SIG-M5 treated with dmso at 0.1 percent for 504 hours (cell line): ENCODE measurements around the gene USP34.

Experiments used
- DNase-seq: peaks from one replicate; lab custom pipeline; 2025; ENCODE audit not compliant: unreplicated experiment; lab: John Stamatoyannopoulos, UW

USP34 gene

DNA sequence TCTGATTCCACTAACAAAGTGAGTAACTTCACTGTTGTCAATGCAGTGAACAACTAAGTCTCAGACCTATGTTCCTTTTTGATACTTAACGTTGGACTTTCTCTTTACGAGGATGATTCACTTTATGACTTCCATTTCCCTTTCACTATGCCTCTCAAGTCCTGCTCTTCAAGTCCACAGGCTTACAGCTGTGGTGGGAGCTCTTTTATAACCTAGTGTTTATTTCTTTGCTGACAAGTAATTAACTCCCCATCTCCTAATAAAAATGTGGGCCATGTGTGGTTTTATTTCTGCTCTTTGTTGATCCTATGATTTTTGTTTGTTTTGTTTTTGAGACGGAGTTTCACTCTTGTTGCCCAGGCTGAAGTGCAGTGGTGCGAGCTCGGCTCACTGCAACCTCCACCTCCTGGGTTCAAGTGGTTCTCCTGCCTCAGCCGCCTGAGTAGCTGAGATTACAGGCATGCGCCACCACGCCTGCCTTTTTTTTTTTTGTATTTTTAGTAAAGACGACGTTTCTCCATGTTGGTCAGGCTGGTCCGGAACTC is 142.1 kb downstream of the USP34 start:
- DNase-seq = peak; percentile 26

DNA sequence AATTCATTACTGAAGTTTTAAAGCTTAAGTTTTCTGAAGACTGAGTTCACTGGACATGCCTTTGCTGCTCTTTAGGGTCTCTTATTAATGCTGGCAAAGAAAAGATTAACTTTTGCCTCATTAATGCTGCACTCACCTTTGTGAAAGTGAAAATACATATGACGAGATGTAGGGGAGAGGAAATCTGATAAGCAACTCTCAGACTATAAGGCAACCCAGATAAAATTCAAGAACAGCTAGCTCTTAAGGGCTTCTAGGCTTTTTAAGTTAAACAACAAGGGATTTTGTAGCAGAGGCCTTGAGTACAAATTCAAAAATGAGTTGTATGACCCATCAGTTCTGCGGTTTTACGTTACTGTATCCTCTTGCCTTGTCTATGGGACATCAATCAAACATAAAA is 143.7 kb downstream of the USP34 start:
- no peak for DNase-seq

DNA sequence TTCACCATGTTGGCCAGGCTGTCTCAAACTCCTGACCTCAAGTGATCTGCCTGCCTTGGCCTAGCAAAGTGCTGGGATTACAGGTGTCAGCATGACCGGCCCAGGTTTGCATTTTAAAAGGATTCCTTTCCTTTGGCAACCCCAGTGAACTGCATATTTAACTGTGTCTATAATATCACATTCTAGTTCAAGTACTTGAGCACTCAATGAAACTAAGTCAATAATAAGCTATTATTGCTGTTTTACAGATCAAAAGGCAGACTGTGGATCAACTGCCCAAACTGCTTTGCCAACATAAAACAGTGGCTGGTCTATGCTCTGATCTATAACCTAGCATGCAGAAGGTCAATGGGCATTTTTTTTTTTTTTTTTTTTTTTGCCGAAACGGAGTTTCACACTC is 144.5 kb downstream of the USP34 start:
- DNase-seq = no peak

DNA sequence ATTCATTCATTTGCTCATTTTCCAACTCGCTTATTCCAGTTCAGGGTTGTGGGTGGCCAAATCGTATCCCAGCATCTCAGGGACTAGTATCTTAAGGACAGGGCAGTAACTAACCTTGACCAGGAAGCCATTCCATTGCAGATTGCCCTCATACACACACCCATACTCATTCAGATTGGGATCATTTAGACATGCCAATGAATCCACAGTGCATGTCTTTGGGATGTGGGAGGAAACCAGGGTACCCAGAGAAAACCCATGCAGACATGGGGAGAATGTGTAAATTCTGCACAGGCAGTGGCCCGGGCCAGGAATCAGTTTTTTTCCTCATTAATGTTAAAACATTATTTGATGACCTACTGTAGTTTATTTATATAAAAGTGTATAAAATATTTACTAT is 150.7 kb downstream of the USP34 start:
- DNase-seq = no peak

- no peak for DNase-seq
Measured at GRCh38 chr2:61318553-61318952, 152.3 kb downstream of the USP34 start.

GRCh38 chr2:61295981-61296380 is 174.9 kb downstream of the USP34 start:
- no peak for DNase-seq

- DNase-seq = no peak
Measured at GRCh38 chr2:61291851-61292575, 178.9 kb downstream of the USP34 start.

DNA sequence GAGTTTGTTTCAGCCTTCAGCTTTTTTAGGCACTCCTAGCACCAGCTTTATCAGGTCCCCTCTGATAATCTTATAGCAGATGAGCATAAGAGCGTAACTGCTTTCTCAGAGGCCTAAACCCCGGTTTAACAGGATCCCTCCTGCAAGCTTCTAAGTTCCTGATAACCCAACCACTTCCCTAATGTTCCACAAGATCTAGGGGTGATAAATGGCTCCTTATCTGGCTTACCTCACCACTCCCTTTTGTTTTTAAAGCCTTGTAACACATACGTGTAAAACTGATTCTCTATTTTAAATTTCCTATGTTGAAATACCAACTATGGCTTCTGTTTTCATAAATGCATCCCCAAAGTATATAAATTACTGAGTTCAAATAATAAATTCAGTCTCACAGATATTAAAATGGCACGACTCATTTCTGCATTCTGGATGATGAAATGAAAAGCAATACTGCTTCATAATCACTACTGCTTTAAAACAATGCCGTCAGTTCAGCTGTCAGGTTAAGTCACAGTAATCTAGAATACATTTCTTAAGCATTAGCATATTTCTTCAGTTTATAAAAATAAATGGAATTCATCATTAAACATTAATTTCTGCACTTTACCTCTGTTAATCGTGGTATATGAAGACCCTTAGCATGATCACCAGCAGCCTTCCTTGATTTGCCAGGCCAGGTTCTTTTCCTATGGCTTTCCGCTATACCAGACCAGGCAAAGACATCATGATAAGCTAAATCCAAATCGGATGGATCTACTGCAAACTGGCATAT is 182.6 kb downstream of the USP34 start:
- peak; percentile 3 for DNase-seq

- DNase-seq = no peak
Measured at GRCh38 chr2:61287254-61287653, 183.6 kb downstream of the USP34 start.

DNA sequence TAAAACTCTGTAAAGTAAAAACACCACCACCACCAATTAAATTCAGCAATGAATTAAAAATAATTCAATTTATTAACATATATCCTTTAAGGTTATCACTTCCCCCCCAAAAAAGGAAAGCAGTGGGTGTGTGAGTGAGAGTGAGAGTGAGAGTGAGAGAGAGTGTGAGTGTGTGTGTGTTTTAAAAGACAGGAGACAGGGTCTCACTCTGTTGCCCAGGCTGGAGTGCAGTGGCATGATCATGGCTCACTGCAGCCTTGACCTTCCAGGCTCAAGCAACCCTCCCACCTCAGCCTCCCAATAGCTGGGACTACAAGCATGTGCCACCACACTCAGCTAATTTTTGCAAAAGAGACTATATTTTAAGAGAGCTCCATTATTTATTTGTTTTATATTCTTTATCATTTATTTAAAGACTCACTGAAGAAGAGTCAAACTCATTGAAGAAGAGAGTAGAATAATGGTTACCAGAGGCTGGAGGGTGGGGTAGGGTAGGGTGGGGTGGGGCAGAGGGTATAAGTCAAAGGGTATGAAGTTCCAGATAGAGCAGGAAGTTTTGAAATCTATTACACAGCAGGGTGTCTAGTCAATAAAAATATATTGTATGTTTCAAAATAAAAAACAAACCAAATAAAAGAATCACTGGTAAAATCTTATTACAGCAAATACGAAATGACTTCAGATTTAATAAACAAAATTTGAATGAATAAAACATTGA is 187.3 kb downstream of the USP34 start:
- no peak for DNase-seq

- DNase-seq = no peak
Measured at GRCh38 chr2:61282104-61282590, 188.7 kb downstream of the USP34 start.

GRCh38 chr2:61281321-61281720 is 189.6 kb downstream of the USP34 start:
- DNase-seq = no peak

GRCh38 chr2:61277756-61278155 is 193.1 kb downstream of the USP34 start:
- DNase-seq = no peak

- DNase-seq = no peak
Measured at GRCh38 chr2:61275575-61276184, 195.2 kb downstream of the USP34 start.

GRCh38 chr2:61272421-61273070 is 198.3 kb downstream of the USP34 start:
- no peak for DNase-seq

- DNase-seq = no peak
Measured at GRCh38 chr2:61268249-61268648, 202.6 kb downstream of the USP34 start.

DNA sequence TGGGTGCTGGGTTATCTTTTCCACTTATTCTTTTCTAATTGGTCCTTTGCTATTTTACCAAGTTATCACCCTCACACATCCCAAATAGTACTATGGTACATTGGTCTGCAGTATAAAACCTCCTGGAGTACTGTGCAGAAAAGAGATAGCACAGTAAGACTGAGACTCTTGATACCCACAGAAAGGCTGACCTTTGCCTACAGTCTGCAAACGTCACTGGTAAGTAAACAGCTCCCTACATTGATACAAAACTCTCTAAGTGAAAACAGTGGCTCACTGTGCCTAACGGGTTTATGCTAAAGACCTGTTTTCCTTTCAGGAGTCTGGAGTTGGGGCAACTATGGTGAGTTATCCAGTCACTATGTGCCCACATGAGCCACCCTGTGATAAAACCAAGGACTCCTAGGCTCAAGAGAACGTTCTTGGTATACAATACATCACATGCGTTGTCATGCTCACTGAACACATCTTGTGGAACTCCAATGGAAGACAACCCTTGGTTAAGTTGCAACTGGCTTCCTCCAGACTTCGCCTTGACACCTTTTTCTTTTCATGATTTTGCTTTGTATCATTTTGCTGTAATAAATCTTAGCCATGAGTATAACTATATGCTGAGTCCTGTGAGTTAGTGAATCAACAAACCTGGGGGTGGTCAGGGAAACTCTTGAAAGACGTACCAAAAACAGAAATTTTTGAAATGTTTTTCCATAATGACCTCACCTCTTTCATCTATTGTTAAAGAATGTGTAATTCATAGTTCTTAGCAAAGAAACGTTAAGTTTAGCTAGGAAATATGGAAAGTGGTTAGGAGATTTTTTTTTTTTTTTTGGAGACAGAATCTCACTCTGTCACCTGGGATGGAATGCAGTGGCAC is 204.0 kb downstream of the USP34 start:
- DNase-seq = no peak

DNA sequence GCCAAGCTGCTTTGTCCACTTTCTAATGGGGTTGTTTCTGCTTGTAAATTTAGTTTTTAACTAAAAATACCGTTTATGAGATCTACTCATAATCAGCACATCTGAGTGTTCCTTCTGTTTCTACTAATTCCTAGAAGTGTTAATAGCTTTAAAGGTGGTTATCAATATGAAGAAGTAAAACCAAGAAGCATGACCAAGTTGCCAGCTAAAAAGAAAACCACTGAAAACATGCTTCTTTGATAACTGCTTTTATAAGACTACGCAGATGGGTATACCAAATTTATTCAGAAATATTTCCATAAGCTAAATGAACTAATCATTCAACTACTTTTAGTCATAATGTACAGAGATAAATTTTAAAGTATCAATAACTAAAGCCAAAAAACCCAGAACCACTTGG is 207.1 kb downstream of the USP34 start:
- no peak for DNase-seq

GRCh38 chr2:61262699-61263098 is 208.2 kb downstream of the USP34 start:
- no peak for DNase-seq

- DNase-seq = no peak
Measured at GRCh38 chr2:61257446-61257845, 213.4 kb downstream of the USP34 start.
